Measurements from ENCODE around the gene HSD17B3. TPM values are rescaled to one million over a fixed set of nuclear protein-coding genes. Genes with fewer than 3 reads are reported as not detected.

The HSD17B3 gene
- total and polyA plus RNA-seq, 2 of the 13 experiments (the other 11 are each of a cell fraction or from before 2014, with no cell fraction given): 0.12 TPM; not detected in 1

DNA sequence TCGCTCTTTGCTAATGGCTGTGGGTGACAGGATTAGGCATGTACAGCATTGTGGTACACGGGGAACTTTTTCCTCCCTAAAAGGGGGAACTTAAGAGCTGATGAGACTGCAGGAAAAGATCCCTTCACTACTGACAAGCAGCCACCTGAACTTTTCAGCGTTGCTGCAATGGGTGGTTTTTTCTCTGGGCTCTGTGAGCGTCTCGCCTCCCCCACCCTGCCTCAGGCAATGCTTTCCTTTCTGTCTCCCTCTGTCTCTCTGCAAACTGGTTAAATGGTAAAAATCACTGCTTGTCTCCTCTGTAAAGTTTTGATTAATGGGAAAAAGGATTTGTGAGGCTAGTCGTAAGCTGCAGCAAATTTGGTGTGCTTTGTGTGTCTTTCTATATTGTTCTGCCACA, 20.3 kb downstream of the HSD17B3 start:
- no peak overlapping the region for H3K9ac ChIP-seq (ENCODE audit: insufficient read depth, low read depth, low read length)
- H3K27ac ChIP-seq (ENCODE audit: extremely low read length, insufficient read depth, low read length): no peak overlapping the region
- no peaks in the 10 kb centered on the region for H3K27me3 ChIP-seq (ENCODE audit: control insufficient read depth in 1 of 2, insufficient read depth in 2 of 2, low read length in 2 of 2)
- H3K36me3 ChIP-seq (replicated peaks in 1 of 2; ENCODE audit: control insufficient read depth in 1 of 2, insufficient read depth in 2 of 2, low read length in 2 of 2): no peaks in the 10 kb centered on the region
- no peaks in the 10 kb centered on the region for H3K9me3 ChIP-seq (ENCODE audit: low read length)
- H3K4me1 ChIP-seq (ENCODE audit: insufficient read depth, low read length): no peaks in the 10 kb centered on the region
- intact Hi-C loops (cut with micrococcal nuclease; ENCODE audit: unreplicated experiment) (no loop called here), in situ Hi-C loops (cut with HindIII; ENCODE audit: extremely low pct_ligation_motif_present, low pct_unique_long_range_greater_than_20kb) (no loop called here)
- H3K4me2 ChIP-seq (ENCODE audit: low read depth, low read length): no peak overlapping the region
- FAIRE-seq (no peak), ATAC-seq (no peak), DNase-seq (ENCODE audit: low spot score) (no peak)
- CTCF ChIA-PET (ENCODE audit: low intra/inter-chr PET ratio, low total read pairs): no interaction called here
- H3K79me2 ChIP-seq (ENCODE audit: insufficient read depth, low read length): no peaks in the 10 kb centered on the region
- H3K4me3 ChIP-seq (replicated peaks in 1 of 3; ENCODE audit: insufficient read depth in 1 of 3, low read depth in 2 of 3, low read length in 3 of 3): no peak overlapping the region
- TF ChIP-seq, protein P1, sequence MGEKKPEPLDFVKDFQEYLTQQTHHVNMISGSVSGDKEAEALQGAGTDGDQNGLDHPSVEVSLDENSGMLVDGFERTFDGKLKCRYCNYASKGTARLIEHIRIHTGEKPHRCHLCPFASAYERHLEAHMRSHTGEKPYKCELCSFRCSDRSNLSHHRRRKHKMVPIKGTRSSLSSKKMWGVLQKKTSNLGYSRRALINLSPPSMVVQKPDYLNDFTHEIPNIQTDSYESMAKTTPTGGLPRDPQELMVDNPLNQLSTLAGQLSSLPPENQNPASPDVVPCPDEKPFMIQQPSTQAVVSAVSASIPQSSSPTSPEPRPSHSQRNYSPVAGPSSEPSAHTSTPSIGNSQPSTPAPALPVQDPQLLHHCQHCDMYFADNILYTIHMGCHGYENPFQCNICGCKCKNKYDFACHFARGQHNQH (CRISPR knock-in tag; IDR thresholded peaks at IDR 0.05): no peak
- TF ChIP-seq CBX5 (CRISPR knock-in tag; IDR thresholded peaks at IDR 0.05; ENCODE audit: borderline replicate concordance) (no peak), PPARG (CRISPR knock-in tag; conservative IDR thresholded peaks at IDR 0.05) (no peak), HIVEP1 (CRISPR knock-in tag; IDR thresholded peaks at IDR 0.05) (no peak), ZNF747 (CRISPR knock-in tag; IDR thresholded peaks at IDR 0.05; ENCODE audit: borderline replicate concordance) (no peak), ZNF33A (CRISPR knock-in tag; IDR thresholded peaks at IDR 0.05; ENCODE audit: borderline replicate concordance) (no peak), ZNF224 (CRISPR knock-in tag; IDR thresholded peaks at IDR 0.05) (no peak), ZNF614 (CRISPR knock-in tag; IDR thresholded peaks at IDR 0.05; ENCODE audit: borderline replicate concordance) (no peak), ATF1 (CRISPR knock-in tag; IDR thresholded peaks at IDR 0.05) (no peak), ZNF496 (CRISPR knock-in tag; IDR thresholded peaks at IDR 0.05; ENCODE audit: insufficient replicate concordance) (no peak), FOXK1 (CRISPR knock-in tag; IDR thresholded peaks at IDR 0.05; ENCODE audit: borderline replicate concordance, low read depth) (no peak), KLF11 (CRISPR knock-in tag; IDR thresholded peaks at IDR 0.05) (no peak)
- TF ChIP-seq, protein P2, sequence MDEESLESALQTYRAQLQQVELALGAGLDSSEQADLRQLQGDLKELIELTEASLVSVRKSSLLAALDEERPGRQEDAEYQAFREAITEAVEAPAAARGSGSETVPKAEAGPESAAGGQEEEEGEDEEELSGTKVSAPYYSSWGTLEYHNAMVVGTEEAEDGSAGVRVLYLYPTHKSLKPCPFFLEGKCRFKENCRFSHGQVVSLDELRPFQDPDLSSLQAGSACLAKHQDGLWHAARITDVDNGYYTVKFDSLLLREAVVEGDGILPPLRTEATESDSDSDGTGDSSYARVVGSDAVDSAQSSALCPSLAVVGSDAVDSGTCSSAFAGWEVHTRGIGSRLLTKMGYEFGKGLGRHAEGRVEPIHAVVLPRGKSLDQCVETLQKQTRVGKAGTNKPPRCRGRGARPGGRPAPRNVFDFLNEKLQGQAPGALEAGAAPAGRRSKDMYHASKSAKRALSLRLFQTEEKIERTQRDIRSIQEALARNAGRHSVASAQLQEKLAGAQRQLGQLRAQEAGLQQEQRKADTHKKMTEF (CRISPR knock-in tag; IDR thresholded peaks at IDR 0.05): no peak
- TF ChIP-seq, protein P3, sequence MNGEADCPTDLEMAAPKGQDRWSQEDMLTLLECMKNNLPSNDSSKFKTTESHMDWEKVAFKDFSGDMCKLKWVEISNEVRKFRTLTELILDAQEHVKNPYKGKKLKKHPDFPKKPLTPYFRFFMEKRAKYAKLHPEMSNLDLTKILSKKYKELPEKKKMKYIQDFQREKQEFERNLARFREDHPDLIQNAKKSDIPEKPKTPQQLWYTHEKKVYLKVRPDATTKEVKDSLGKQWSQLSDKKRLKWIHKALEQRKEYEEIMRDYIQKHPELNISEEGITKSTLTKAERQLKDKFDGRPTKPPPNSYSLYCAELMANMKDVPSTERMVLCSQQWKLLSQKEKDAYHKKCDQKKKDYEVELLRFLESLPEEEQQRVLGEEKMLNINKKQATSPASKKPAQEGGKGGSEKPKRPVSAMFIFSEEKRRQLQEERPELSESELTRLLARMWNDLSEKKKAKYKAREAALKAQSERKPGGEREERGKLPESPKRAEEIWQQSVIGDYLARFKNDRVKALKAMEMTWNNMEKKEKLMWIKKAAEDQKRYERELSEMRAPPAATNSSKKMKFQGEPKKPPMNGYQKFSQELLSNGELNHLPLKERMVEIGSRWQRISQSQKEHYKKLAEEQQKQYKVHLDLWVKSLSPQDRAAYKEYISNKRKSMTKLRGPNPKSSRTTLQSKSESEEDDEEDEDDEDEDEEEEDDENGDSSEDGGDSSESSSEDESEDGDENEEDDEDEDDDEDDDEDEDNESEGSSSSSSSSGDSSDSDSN (CRISPR knock-in tag; IDR thresholded peaks at IDR 0.05): no peak
- TF ChIP-seq, protein P4, sequence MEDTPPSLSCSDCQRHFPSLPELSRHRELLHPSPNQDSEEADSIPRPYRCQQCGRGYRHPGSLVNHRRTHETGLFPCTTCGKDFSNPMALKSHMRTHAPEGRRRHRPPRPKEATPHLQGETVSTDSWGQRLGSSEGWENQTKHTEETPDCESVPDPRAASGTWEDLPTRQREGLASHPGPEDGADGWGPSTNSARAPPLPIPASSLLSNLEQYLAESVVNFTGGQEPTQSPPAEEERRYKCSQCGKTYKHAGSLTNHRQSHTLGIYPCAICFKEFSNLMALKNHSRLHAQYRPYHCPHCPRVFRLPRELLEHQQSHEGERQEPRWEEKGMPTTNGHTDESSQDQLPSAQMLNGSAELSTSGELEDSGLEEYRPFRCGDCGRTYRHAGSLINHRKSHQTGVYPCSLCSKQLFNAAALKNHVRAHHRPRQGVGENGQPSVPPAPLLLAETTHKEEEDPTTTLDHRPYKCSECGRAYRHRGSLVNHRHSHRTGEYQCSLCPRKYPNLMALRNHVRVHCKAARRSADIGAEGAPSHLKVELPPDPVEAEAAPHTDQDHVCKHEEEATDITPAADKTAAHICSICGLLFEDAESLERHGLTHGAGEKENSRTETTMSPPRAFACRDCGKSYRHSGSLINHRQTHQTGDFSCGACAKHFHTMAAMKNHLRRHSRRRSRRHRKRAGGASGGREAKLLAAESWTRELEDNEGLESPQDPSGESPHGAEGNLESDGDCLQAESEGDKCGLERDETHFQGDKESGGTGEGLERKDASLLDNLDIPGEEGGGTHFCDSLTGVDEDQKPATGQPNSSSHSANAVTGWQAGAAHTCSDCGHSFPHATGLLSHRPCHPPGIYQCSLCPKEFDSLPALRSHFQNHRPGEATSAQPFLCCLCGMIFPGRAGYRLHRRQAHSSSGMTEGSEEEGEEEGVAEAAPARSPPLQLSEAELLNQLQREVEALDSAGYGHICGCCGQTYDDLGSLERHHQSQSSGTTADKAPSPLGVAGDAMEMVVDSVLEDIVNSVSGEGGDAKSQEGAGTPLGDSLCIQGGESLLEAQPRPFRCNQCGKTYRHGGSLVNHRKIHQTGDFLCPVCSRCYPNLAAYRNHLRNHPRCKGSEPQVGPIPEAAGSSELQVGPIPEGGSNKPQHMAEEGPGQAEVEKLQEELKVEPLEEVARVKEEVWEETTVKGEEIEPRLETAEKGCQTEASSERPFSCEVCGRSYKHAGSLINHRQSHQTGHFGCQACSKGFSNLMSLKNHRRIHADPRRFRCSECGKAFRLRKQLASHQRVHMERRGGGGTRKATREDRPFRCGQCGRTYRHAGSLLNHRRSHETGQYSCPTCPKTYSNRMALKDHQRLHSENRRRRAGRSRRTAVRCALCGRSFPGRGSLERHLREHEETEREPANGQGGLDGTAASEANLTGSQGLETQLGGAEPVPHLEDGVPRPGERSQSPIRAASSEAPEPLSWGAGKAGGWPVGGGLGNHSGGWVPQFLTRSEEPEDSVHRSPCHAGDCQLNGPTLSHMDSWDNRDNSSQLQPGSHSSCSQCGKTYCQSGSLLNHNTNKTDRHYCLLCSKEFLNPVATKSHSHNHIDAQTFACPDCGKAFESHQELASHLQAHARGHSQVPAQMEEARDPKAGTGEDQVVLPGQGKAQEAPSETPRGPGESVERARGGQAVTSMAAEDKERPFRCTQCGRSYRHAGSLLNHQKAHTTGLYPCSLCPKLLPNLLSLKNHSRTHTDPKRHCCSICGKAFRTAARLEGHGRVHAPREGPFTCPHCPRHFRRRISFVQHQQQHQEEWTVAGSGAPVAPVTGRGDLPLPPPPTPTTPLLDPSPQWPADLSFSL (CRISPR knock-in tag; IDR thresholded peaks at IDR 0.05): no peak
- no peak overlapping the region for H2AFZ ChIP-seq (ENCODE audit: low read length)
- POLR2A ChIA-PET: no interaction called here
- no peaks in the 10 kb centered on the region for H4K20me1 ChIP-seq (ENCODE audit: insufficient read depth, low read length)
- 53% methylated on average over 6 of the region's 6 CpGs for WGBS (ENCODE audit: low lambda C conversion rate)
- no TSS peak for BruUV-seq (replicated peaks)

Data from HepG2 (cell line).